GM10266 (cell line): ENCODE measurements around the gene CD101.

ENCODE experiments used
- DNase-seq: peaks from one replicate; pipeline ENCODE4 v3.0.0; 2012; ENCODE audit errors: extremely low spot score
- TF ChIP-seq, protein P1 (sequence below): IDR thresholded peaks from 2 replicates; pipeline ENCODE4 v1.5.1; 2012; ENCODE audit warnings: mild to moderate bottlenecking, low read depth; ENCODE audit not compliant: control insufficient read depth, insufficient read depth; ENCODE audit errors: missing control alignments

Gene CD101

DNA sequence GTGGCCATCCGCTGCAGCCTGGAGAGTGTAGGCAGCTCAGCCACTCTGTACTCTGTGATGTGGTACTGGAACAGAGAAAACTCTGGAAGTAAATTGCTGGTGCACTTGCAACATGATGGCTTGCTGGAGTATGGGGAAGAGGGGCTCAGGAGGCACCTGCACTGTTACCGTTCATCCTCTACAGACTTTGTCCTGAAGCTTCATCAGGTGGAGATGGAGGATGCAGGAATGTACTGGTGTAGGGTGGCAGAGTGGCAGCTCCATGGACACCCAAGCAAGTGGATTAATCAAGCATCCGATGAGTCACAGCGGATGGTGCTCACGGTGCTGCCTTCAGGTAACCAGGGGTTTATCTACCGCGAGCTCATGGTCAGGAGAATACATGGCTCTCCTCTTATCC, 24.0 kb downstream of the CD101 start:
- TF ChIP-seq, protein P1, sequence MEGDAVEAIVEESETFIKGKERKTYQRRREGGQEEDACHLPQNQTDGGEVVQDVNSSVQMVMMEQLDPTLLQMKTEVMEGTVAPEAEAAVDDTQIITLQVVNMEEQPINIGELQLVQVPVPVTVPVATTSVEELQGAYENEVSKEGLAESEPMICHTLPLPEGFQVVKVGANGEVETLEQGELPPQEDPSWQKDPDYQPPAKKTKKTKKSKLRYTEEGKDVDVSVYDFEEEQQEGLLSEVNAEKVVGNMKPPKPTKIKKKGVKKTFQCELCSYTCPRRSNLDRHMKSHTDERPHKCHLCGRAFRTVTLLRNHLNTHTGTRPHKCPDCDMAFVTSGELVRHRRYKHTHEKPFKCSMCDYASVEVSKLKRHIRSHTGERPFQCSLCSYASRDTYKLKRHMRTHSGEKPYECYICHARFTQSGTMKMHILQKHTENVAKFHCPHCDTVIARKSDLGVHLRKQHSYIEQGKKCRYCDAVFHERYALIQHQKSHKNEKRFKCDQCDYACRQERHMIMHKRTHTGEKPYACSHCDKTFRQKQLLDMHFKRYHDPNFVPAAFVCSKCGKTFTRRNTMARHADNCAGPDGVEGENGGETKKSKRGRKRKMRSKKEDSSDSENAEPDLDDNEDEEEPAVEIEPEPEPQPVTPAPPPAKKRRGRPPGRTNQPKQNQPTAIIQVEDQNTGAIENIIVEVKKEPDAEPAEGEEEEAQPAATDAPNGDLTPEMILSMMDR, result no peak
- DNase-seq, result no peak

GRCh38 chr1:117026361-117026760, 24.8 kb downstream of the CD101 start:
- TF ChIP-seq, protein P1, result no peak
- DNase-seq, result no peak

GRCh38 chr1:117029685-117030084, 28.1 kb downstream of the CD101 start:
- no peak for DNase-seq
- TF ChIP-seq, protein P1, result no peak

- TF ChIP-seq, protein P1, result no peak
- no peak for DNase-seq
Measured at GRCh38 chr1:117030271-117030877, 28.8 kb downstream of the CD101 start.

- DNase-seq, result no peak
- TF ChIP-seq, protein P1, result no peak
Measured at GRCh38 chr1:117032266-117032665, 30.7 kb downstream of the CD101 start.

DNA sequence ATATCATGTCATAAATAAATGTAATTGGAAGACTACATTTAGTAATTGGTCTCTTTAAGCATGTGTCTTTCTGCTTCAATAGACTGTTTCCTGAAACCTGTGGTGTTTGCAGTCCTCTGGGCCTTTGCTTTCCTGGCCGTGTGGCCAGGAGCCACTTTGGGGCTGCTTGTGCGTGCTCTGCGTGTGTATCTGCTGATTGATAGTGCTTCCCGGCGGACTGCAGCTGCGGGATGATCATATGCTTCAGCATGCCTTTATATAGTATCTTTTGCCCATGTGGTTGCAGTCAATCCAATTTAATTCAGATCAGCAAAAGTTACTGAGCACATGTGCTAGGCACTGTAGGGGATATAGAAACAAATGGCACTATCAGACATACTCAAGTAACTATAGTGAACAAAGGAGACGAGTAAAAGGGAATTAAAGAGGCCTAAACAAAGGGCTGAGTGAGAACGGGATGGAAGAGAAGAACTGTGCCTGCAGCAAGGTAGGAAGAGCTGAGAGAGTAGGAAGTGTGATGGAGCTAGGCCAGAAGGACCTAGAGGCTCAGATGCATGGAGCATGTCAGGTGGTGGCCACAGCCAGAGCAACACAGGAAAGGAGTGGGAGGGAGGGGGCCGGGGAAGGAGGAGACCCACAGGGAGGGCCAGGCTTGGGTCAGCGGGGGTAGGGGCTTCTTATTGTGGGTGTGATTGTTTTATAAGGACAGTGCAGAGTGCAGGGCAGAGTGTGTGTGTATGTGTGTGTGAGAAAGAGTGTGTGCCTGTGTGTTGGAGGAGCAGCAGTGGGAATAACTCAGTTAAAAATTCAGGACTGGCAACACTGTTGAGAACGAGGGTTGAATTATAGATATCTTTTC, 31.4 kb downstream of the CD101 start:
- TF ChIP-seq, protein P1, result no peak
- DNase-seq, result no peak

- TF ChIP-seq, protein P1, result no peak
- no peak for DNase-seq
Measured at GRCh38 chr1:117033772-117034171, 32.2 kb downstream of the CD101 start.
